Neural cell (in vitro differentiated cells): ENCODE results near the gene RFX4. TPM values are rescaled to one million over a fixed set of nuclear protein-coding genes. Genes with fewer than 3 reads are reported as not detected.

Experiments
- H2AFZ ChIP-seq: fragments of 200-600, 300-800 bp; sonication (generic), shearing (Covaris generic); 2 replicates; pipeline ENCODE4 v1.6.0; 2014; ENCODE audit warnings: low read depth, mild to moderate bottlenecking, antibody characterized with exemption, low read length, moderate library complexity
- H3F3A ChIP-seq: fragments of 200-600 bp; shearing (Covaris generic); 2 replicates; pipeline ENCODE4 v1.6.1; 2016; ENCODE audit warnings: mild to moderate bottlenecking, moderate library complexity, mixed read lengths, antibody characterized with exemption, low read length; ENCODE audit not compliant: insufficient read depth, poor library complexity, severe bottlenecking
- H3K27ac ChIP-seq: fragments of 200-600, 300-800 bp; sonication (generic), shearing (Covaris generic); 2 replicates; pipeline ENCODE4 v1.5.1; 2014; ENCODE audit warnings: mild to moderate bottlenecking, low read length, moderate library complexity
- H3K27me3 ChIP-seq: fragments of 300-800, 200-600 bp; sonication (generic), shearing (Covaris generic); 2 replicates; pipeline ENCODE4 v1.6.0; 2014; ENCODE audit warnings: mild to moderate bottlenecking, low read depth, low read length, moderate library complexity; ENCODE audit not compliant: insufficient read depth
- H3K36me3 ChIP-seq: fragments of 300-800, 200-600 bp; sonication (generic), shearing (Covaris generic); 2 replicates; pipeline ENCODE4 v1.5.1; 2014; ENCODE audit warnings: mild to moderate bottlenecking, antibody characterized with exemption, low read length, moderate library complexity; ENCODE audit not compliant: insufficient read depth
- H3K4me2 ChIP-seq: fragments of 300-800, 200-600 bp; sonication (generic), shearing (Covaris generic); 2 replicates; pipeline ENCODE4 v1.6.0; 2014; ENCODE audit warnings: mild to moderate bottlenecking, low read length
- H3K4me3 ChIP-seq: fragments of 300-800, 200-600 bp; sonication (generic), shearing (Covaris generic); 2 replicates; pipeline ENCODE4 v1.5.1; 2014; ENCODE audit warnings: mild to moderate bottlenecking, low read length, moderate library complexity
- H3K79me2 ChIP-seq: fragments of 200-600 bp; shearing (Covaris generic); replicated peaks from 2 replicates; pipeline ENCODE4 v1.6.0; 2014; ENCODE audit warnings: mild to moderate bottlenecking, low read length, moderate library complexity; ENCODE audit not compliant: insufficient read depth
- H3K9ac ChIP-seq: fragments of 300-800, 200-600 bp; sonication (generic), shearing (Covaris generic); 2 replicates; pipeline ENCODE4 v1.6.1; 2016; ENCODE audit warnings: mild to moderate bottlenecking, low read length, mixed read lengths
- H3K9me2 ChIP-seq: fragments of 200-600 bp; shearing (Covaris generic); 2 replicates; pipeline ENCODE4 v1.6.1; 2016; ENCODE audit warnings: mild to moderate bottlenecking, low read length, mixed read lengths; ENCODE audit not compliant: insufficient read depth
- H3K9me3 ChIP-seq: fragments of 200-600, 300-800 bp; sonication (generic), shearing (Covaris generic); 2 replicates; pipeline ENCODE4 v1.6.1; 2016; ENCODE audit warnings: mild to moderate bottlenecking, mixed run types, low read length, moderate library complexity, mixed read lengths
- H4K20me1 ChIP-seq: fragments of 200-600 bp; shearing (Covaris generic); 2 replicates; pipeline ENCODE4 v1.6.1; 2016; ENCODE audit warnings: mild to moderate bottlenecking, mixed run types; ENCODE audit not compliant: insufficient read depth
- EP300 ChIP-seq: fragments of 450-650 bp; conservative IDR thresholded peaks from 2 replicates; pipeline ENCODE4 v1.6.1; 2014; ENCODE audit warnings: antibody characterized with exemption, mild to moderate bottlenecking, moderate library complexity; ENCODE audit not compliant: poor library complexity, severe bottlenecking
- EZH2 ChIP-seq: fragments of 200-600, 300-800 bp; shearing (Covaris generic), sonication (generic); IDR thresholded peaks from 2 replicates; pipeline ENCODE4 v1.6.1; 2014; ENCODE audit warnings: antibody characterized with exemption, low read length, borderline replicate concordance, mild to moderate bottlenecking; ENCODE audit not compliant: insufficient read depth, poor library complexity, severe bottlenecking
- MXI1 ChIP-seq: fragments of 450-650 bp; conservative IDR thresholded peaks from 2 replicates; pipeline ENCODE4 v1.6.1; 2014; ENCODE audit warnings: antibody characterized with exemption, mild to moderate bottlenecking; ENCODE audit not compliant: poor library complexity, severe bottlenecking
- POLR2AphosphoS5 ChIP-seq: IDR thresholded peaks from 2 replicates; pipeline ENCODE4 v1.6.1; 2012
- SMC3 ChIP-seq: fragments of 450-650 bp; conservative IDR thresholded peaks from 2 replicates; pipeline ENCODE4 v1.6.1; 2014; ENCODE audit warnings: antibody characterized with exemption, mild to moderate bottlenecking, moderate library complexity; ENCODE audit not compliant: poor library complexity
- TAF1 ChIP-seq: IDR thresholded peaks from 2 replicates; pipeline ENCODE4 v1.6.1; 2012; ENCODE audit warnings: low read depth
- polyA plus RNA-seq: library from polyadenylated mRNA; depleted of rRNA; stranded (reverse); fragments of >200 nt; gene quantifications from 2 replicates; pipeline ENCODE4 v1.2.3, GENCODE V29; 2014
- TF ChIP-seq, protein P1 (sequence below): IDR thresholded peaks from 2 replicates; pipeline ENCODE4 v1.6.1; 2012; ENCODE audit warnings: borderline replicate concordance
- TF ChIP-seq, protein P2 (sequence below): fragments of 450-650 bp; IDR thresholded peaks from 2 replicates; pipeline ENCODE4 v1.5.1; 2014; ENCODE audit warnings: antibody characterized with exemption, mild to moderate bottlenecking, moderate library complexity; ENCODE audit not compliant: poor library complexity, severe bottlenecking

Gene RFX4
- polyA plus RNA-seq, 1 donor from 2014 or later: 0.22 TPM

DNA sequence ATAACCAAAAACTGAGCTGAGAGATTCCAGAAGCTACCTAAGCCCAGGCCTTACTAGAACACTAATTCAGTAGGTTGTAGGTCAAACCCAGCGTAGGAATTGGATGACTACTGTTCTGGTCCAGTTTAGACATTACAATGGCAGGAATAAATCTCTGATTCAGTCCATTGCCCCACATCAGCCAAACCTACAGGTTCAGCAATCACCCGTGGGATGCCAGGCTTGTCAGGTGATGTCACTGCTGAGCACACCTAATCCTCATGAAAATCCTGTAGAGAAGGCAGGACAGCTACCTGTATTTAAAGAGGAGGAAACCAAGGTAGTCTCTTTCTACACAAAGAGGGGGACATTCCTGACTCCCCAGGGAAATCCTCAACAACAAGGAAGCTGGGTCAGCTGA is 63.7 kb downstream of the RFX4 start:
- no peaks in the 10 kb centered on the region for H3F3A ChIP-seq
- H3K79me2 ChIP-seq: no peaks in the 10 kb centered on the region
- H3K4me2 ChIP-seq: no peak overlapping the region
- H3K27ac ChIP-seq: no peak overlapping the region
- H3K4me3 ChIP-seq: no peak overlapping the region
- TF ChIP-seq, protein P1, sequence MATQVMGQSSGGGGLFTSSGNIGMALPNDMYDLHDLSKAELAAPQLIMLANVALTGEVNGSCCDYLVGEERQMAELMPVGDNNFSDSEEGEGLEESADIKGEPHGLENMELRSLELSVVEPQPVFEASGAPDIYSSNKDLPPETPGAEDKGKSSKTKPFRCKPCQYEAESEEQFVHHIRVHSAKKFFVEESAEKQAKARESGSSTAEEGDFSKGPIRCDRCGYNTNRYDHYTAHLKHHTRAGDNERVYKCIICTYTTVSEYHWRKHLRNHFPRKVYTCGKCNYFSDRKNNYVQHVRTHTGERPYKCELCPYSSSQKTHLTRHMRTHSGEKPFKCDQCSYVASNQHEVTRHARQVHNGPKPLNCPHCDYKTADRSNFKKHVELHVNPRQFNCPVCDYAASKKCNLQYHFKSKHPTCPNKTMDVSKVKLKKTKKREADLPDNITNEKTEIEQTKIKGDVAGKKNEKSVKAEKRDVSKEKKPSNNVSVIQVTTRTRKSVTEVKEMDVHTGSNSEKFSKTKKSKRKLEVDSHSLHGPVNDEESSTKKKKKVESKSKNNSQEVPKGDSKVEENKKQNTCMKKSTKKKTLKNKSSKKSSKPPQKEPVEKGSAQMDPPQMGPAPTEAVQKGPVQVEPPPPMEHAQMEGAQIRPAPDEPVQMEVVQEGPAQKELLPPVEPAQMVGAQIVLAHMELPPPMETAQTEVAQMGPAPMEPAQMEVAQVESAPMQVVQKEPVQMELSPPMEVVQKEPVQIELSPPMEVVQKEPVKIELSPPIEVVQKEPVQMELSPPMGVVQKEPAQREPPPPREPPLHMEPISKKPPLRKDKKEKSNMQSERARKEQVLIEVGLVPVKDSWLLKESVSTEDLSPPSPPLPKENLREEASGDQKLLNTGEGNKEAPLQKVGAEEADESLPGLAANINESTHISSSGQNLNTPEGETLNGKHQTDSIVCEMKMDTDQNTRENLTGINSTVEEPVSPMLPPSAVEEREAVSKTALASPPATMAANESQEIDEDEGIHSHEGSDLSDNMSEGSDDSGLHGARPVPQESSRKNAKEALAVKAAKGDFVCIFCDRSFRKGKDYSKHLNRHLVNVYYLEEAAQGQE: no peak
- TF ChIP-seq TAF1: no peak
- H3K27me3 ChIP-seq: no peaks in the 10 kb centered on the region
- H3K9me2 ChIP-seq: no peaks in the 10 kb centered on the region
- H2AFZ ChIP-seq: no peak overlapping the region
- H3K9me3 ChIP-seq: no peaks in the 10 kb centered on the region
- no peak overlapping the region for H3K9ac ChIP-seq
- H3K36me3 ChIP-seq: no peaks in the 10 kb centered on the region
- no peaks in the 10 kb centered on the region for H4K20me1 ChIP-seq

DNA sequence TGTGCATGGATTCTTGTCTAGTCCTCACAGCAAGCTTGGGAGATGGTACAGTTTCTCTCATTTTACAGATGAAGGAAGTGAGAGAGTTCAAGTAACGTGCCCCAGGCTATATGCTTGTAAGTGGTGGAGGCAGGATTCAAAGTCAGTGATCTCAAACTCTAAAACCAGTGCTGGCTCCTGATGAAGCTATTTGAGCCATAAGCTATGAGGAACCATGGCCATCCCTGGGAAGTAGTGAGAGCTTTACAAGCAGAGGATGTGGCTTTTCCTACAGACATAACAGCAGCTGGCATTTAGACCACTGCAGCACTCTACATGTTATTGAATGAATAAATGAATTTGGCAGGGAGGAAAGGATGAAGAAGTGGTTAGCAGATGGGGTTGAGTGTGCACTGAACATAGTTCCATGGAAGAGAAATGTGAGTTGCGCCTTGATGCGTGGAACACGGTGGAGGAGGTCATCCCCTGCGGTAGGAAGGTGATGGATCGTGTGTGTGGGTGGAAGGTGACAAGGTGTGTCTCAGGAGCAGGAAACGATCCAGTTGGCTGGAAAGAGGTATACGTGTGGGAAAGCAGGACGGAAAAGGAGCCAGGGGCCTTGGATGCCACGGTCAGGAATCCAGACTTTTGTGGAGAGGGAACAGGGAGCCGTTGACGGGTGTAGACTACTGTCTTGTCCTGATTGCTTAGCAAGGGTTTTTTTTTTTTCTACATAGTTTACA is 65.2 kb downstream of the RFX4 start:
- Histone ChIP-seq H4K20me1 (no peaks in the 10 kb centered on the region), H3K4me2 (no peak overlapping the region), H3K79me2 (no peaks in the 10 kb centered on the region), H3K9me3 (no peaks in the 10 kb centered on the region), H3F3A (no peaks in the 10 kb centered on the region), H3K36me3 (no peaks in the 10 kb centered on the region), H3K4me3 (no peak overlapping the region), H3K27ac (no peak overlapping the region), H3K9me2 (no peaks in the 10 kb centered on the region), H2AFZ (no peak overlapping the region), H3K27me3 (no peaks in the 10 kb centered on the region), H3K9ac (no peak overlapping the region)
- TF ChIP-seq EP300 (no peak), SMC3 (no peak), POLR2AphosphoS5 (no peak), MXI1 (no peak), TAF1 (no peak), EZH2 (no peak)
- TF ChIP-seq, protein P2, sequence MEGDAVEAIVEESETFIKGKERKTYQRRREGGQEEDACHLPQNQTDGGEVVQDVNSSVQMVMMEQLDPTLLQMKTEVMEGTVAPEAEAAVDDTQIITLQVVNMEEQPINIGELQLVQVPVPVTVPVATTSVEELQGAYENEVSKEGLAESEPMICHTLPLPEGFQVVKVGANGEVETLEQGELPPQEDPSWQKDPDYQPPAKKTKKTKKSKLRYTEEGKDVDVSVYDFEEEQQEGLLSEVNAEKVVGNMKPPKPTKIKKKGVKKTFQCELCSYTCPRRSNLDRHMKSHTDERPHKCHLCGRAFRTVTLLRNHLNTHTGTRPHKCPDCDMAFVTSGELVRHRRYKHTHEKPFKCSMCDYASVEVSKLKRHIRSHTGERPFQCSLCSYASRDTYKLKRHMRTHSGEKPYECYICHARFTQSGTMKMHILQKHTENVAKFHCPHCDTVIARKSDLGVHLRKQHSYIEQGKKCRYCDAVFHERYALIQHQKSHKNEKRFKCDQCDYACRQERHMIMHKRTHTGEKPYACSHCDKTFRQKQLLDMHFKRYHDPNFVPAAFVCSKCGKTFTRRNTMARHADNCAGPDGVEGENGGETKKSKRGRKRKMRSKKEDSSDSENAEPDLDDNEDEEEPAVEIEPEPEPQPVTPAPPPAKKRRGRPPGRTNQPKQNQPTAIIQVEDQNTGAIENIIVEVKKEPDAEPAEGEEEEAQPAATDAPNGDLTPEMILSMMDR: no peak
- TF ChIP-seq, protein P1: no peak
